Measurements from ENCODE around the gene TAS2R41.

The TAS2R41 gene

GRCh38 chr7:143477501-143478150 lies at the start of gene TAS2R41:
Gene TAS2R41, plus strand, starts transcription at chr7:143477873. Its CDS starts 0 bp downstream, at chr7:143477873.
- no peak for DNase-seq

- no peak for DNase-seq
Observed at GRCh38 chr7:143429770-143430698, 47.6 kb upstream of the TAS2R41 start.

- DNase-seq: no peak
Observed at GRCh38 chr7:143431109-143431508, 46.6 kb upstream of the TAS2R41 start.

GRCh38 chr7:143433759-143434158 lies 43.9 kb upstream of the TAS2R41 start:
- no peak for DNase-seq

- no peak for DNase-seq
Observed at GRCh38 chr7:143434660-143435059, 43.0 kb upstream of the TAS2R41 start.

- no peak for DNase-seq
Observed at GRCh38 chr7:143435266-143435665, 42.4 kb upstream of the TAS2R41 start.

- DNase-seq: no peak
Observed at GRCh38 chr7:143436325-143436946, 41.2 kb upstream of the TAS2R41 start.

GRCh38 chr7:143437578-143437977 lies 40.1 kb upstream of the TAS2R41 start:
- DNase-seq: no peak

GRCh38 chr7:143439866-143440265 lies 37.8 kb upstream of the TAS2R41 start:
- DNase-seq: no peak

- DNase-seq: no peak
Observed at GRCh38 chr7:143443153-143443552, 34.5 kb upstream of the TAS2R41 start, which contains the start of gene TAS2R60. Gene TAS2R60, plus strand, starts transcription at chr7:143443453. Its CDS starts 0 bp downstream, at chr7:143443453.

GRCh38 chr7:143444063-143444782 lies 33.5 kb upstream of the TAS2R41 start:
- no peak for DNase-seq

- no peak for DNase-seq
Observed at GRCh38 chr7:143444785-143445184, 32.9 kb upstream of the TAS2R41 start.

GRCh38 chr7:143447466-143447865 lies 30.2 kb upstream of the TAS2R41 start:
- DNase-seq: no peak

- no peak for DNase-seq
Observed at GRCh38 chr7:143448429-143448828, 29.2 kb upstream of the TAS2R41 start.

- no peak for DNase-seq
Observed at GRCh38 chr7:143449793-143450192, 27.9 kb upstream of the TAS2R41 start.

GRCh38 chr7:143451122-143451521 lies 26.6 kb upstream of the TAS2R41 start:
- DNase-seq: no peak

- DNase-seq: no peak
Observed at GRCh38 chr7:143451746-143452145, 25.9 kb upstream of the TAS2R41 start.

- DNase-seq: no peak
Observed at GRCh38 chr7:143452495-143452894, 25.2 kb upstream of the TAS2R41 start.

- no peak for DNase-seq
Observed at GRCh38 chr7:143454091-143454680, 23.5 kb upstream of the TAS2R41 start.

GRCh38 chr7:143455491-143455890 lies 22.2 kb upstream of the TAS2R41 start:
- no peak for DNase-seq

- no peak for DNase-seq
Observed at GRCh38 chr7:143455942-143456341, 21.7 kb upstream of the TAS2R41 start.

GRCh38 chr7:143456992-143457793 lies 20.5 kb upstream of the TAS2R41 start:
- no peak for DNase-seq
